Esophagus muscularis mucosa (tissue), 4 donors: ENCODE data around the gene NF2.

Experiments
- EP300 ChIP-seq: sonication (generic); formaldehyde crosslinking; IDR thresholded peaks from one replicate; pipeline ENCODE4 v1.6.1; 2017; ENCODE audit warnings: antibody characterized with exemption
- POLR2A ChIP-seq: fragments of 450-650 bp; IDR thresholded peaks from one replicate; pipeline ENCODE4 v1.6.1; 2017; ENCODE audit warnings: antibody characterized with exemption, moderate library complexity, mild to moderate bottlenecking, low read depth
- POLR2AphosphoS5 ChIP-seq, 2 donors: sonication (generic); formaldehyde crosslinking; IDR thresholded peaks; one replicate each; pipeline ENCODE4 v1.6.1; 2017; ENCODE audit warnings: antibody characterized with exemption in 2 of 2
- TF ChIP-seq, protein P1 (sequence below), 3 experiments: fragments of 200-600 bp in 2 of 3; fragments of 450-650 bp in 1 of 3; sonication (generic) in 2 of 3; IDR thresholded peaks; one replicate each; pipeline ENCODE4 v1.5.1; 2017 to 2019; ENCODE audit warnings: antibody characterized with exemption in 3 of 3, mild to moderate bottlenecking in 2 of 3, moderate library complexity in 1 of 3

- no peak for TF ChIP-seq POLR2AphosphoS5 (IDR thresholded peaks at IDR 0.05)
- TF ChIP-seq, protein P1, sequence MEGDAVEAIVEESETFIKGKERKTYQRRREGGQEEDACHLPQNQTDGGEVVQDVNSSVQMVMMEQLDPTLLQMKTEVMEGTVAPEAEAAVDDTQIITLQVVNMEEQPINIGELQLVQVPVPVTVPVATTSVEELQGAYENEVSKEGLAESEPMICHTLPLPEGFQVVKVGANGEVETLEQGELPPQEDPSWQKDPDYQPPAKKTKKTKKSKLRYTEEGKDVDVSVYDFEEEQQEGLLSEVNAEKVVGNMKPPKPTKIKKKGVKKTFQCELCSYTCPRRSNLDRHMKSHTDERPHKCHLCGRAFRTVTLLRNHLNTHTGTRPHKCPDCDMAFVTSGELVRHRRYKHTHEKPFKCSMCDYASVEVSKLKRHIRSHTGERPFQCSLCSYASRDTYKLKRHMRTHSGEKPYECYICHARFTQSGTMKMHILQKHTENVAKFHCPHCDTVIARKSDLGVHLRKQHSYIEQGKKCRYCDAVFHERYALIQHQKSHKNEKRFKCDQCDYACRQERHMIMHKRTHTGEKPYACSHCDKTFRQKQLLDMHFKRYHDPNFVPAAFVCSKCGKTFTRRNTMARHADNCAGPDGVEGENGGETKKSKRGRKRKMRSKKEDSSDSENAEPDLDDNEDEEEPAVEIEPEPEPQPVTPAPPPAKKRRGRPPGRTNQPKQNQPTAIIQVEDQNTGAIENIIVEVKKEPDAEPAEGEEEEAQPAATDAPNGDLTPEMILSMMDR (IDR thresholded peaks at IDR 0.05), result no peak
- no peak for TF ChIP-seq EP300
- TF ChIP-seq POLR2A, result no peak
Measured at GRCh38 chr22:29642694-29643093, 39.3 kb downstream of the NF2 start.
